H9 (cell line): Measurements from ENCODE around the gene SNPH. TPM values are rescaled to one million over a fixed set of nuclear protein-coding genes. Genes with fewer than 3 reads are reported as not detected.

Source experiments
- DNase-seq: peaks from one replicate; pipeline ENCODE4 v3.0.0-alpha.2; 2017
- H2AFZ ChIP-seq: one replicate; pipeline ENCODE4 v1.6.1; 2013; ENCODE audit warnings: mild to moderate bottlenecking, low read length, control low read depth, moderate library complexity
- H2AK5ac ChIP-seq: 2 replicates; pipeline ENCODE4 v1.6.1; 2013; ENCODE audit warnings: low read length, control low read depth, mixed read lengths; ENCODE audit not compliant: insufficient read length
- H2BK120ac ChIP-seq: one replicate; pipeline ENCODE4 v1.6.1; 2013; ENCODE audit warnings: low read depth, mild to moderate bottlenecking, low read length, control low read depth, inconsistent platforms; ENCODE audit not compliant: poor library complexity, severe bottlenecking
- H2BK12ac ChIP-seq: 2 replicates; pipeline ENCODE4 v1.6.1; 2013; ENCODE audit warnings: low read length, control low read depth, mixed read lengths, low read depth; ENCODE audit not compliant: insufficient read length
- H2BK15ac ChIP-seq: 2 replicates; pipeline ENCODE4 v1.6.1; 2013; ENCODE audit warnings: low read depth, low read length, control low read depth
- H2BK20ac ChIP-seq: one replicate; pipeline ENCODE4 v1.6.1; 2013; ENCODE audit warnings: low read depth, mild to moderate bottlenecking, low read length, control low read depth, inconsistent platforms; ENCODE audit not compliant: poor library complexity, severe bottlenecking
- H2BK5ac ChIP-seq: 2 replicates; pipeline ENCODE4 v1.6.1; 2013; ENCODE audit warnings: low read length, control low read depth, mixed read lengths; ENCODE audit not compliant: insufficient read length
- H3K14ac ChIP-seq: 2 replicates; pipeline ENCODE4 v1.6.1; 2013; ENCODE audit warnings: low read length, control low read depth; ENCODE audit not compliant: insufficient read depth
- H3K18ac ChIP-seq: 2 replicates; pipeline ENCODE4 v1.6.1; 2013; ENCODE audit warnings: low read depth, mild to moderate bottlenecking, mixed read lengths, low read length, control low read depth; ENCODE audit not compliant: insufficient read length
- H3K23ac ChIP-seq: 2 replicates; pipeline ENCODE4 v1.6.1; 2013; ENCODE audit warnings: low read length, control low read depth, mixed read lengths, low read depth; ENCODE audit not compliant: insufficient read length
- H3K23me2 ChIP-seq: 2 replicates; pipeline ENCODE4 v1.6.1; 2013; ENCODE audit warnings: low read depth, mild to moderate bottlenecking, mixed read lengths, low read length, control low read depth; ENCODE audit not compliant: insufficient read length, poor library complexity, severe bottlenecking
- H3K27ac ChIP-seq: 2 replicates; pipeline ENCODE4 v1.5.1; 2013; ENCODE audit warnings: low read length, control low read depth, mixed read lengths, low read depth; ENCODE audit not compliant: insufficient read length
- H3K27me3 ChIP-seq: 2 replicates; pipeline ENCODE4 v1.6.1; 2013; ENCODE audit warnings: low read length, control low read depth, inconsistent platforms; ENCODE audit not compliant: insufficient read depth
- H3K4ac ChIP-seq: 2 replicates; pipeline ENCODE4 v1.6.1; 2013; ENCODE audit warnings: low read depth, mild to moderate bottlenecking, control low read depth, inconsistent platforms, low read length, moderate library complexity
- H3K4me1 ChIP-seq: 2 replicates; pipeline ENCODE4 v1.6.1; 2013; ENCODE audit warnings: low read length, control low read depth, inconsistent platforms; ENCODE audit not compliant: insufficient read depth
- H3K4me2 ChIP-seq: 2 replicates; pipeline ENCODE4 v1.6.1; 2013; ENCODE audit warnings: low read length, control low read depth, mixed read lengths; ENCODE audit not compliant: insufficient read length, insufficient read depth
- H3K56ac ChIP-seq: 2 replicates; pipeline ENCODE4 v1.6.1; 2013; ENCODE audit warnings: low read depth, mild to moderate bottlenecking, mixed read lengths, low read length, control low read depth; ENCODE audit not compliant: insufficient read length
- H3K79me1 ChIP-seq: 2 replicates; pipeline ENCODE4 v1.6.1; 2013; ENCODE audit warnings: low read depth, mild to moderate bottlenecking, moderate library complexity, low read length, control low read depth, inconsistent platforms; ENCODE audit not compliant: insufficient read depth, poor library complexity, severe bottlenecking
- H3K79me2 ChIP-seq: 2 replicates; pipeline ENCODE4 v1.6.1; 2013; ENCODE audit warnings: low read length, control low read depth, inconsistent platforms; ENCODE audit not compliant: insufficient read depth
- H3K9ac ChIP-seq: 2 replicates; pipeline ENCODE4 v1.6.1; 2013; ENCODE audit warnings: low read length, control low read depth, mixed read lengths; ENCODE audit not compliant: insufficient read length; ENCODE audit errors: extremely low read depth
- H3K9me3 ChIP-seq: one replicate; pipeline ENCODE4 v1.6.1; 2013; ENCODE audit warnings: low read depth, low read length, inconsistent platforms; ENCODE audit not compliant: control insufficient read depth
- H3T11ph ChIP-seq: one replicate; pipeline ENCODE4 v1.6.1; 2013; ENCODE audit warnings: mild to moderate bottlenecking, low read length, control low read depth, inconsistent platforms
- H4K20me1 ChIP-seq: one replicate; pipeline ENCODE4 v1.6.1; 2013; ENCODE audit not compliant: control insufficient read depth, insufficient read length, insufficient read depth
- H4K5ac ChIP-seq: 2 replicates; pipeline ENCODE4 v1.6.1; 2013; ENCODE audit warnings: low read depth, mild to moderate bottlenecking, mixed read lengths, low read length, control low read depth; ENCODE audit not compliant: insufficient read length
- H4K8ac ChIP-seq: replicated peaks from 2 replicates; pipeline ENCODE4 v1.6.1; 2013; ENCODE audit warnings: low read length, control low read depth, mixed read lengths, low read depth; ENCODE audit not compliant: insufficient read length
- H4K91ac ChIP-seq: 2 replicates; pipeline ENCODE4 v1.6.1; 2013; ENCODE audit warnings: low read depth, mild to moderate bottlenecking, moderate library complexity, mixed read lengths, low read length, control low read depth; ENCODE audit not compliant: insufficient read length
- H3K27ac Mint-ChIP-seq, 3 experiments: 2 replicates in 2 of 3; 3 replicates in 1 of 3; pipeline ENCODE4 v1.8.0; 2020 to 2021; ENCODE audit warnings: mixed read lengths in 3 of 3, mild to moderate bottlenecking in 1 of 3, moderate library complexity in 1 of 3
- H3K27me3 Mint-ChIP-seq: 2 replicates; pipeline ENCODE4 v1.8.0; 2021; ENCODE audit warnings: low read depth, mild to moderate bottlenecking, moderate library complexity, mixed read lengths
- H3K36me3 Mint-ChIP-seq, 3 experiments: 2 replicates in 2 of 3; 3 replicates in 1 of 3; pipeline ENCODE4 v1.8.0; 2020 to 2021; ENCODE audit warnings: low read depth in 3 of 3, mixed read lengths in 3 of 3; ENCODE audit not compliant: insufficient read depth in 1 of 3
- H3K4me1 Mint-ChIP-seq, 2 experiments: 2 replicates each; pipeline ENCODE4 v1.8.0; 2020; ENCODE audit warnings: mixed read lengths in 2 of 2
- H3K4me3 Mint-ChIP-seq, 2 experiments: 2 replicates in 1 of 2; 3 replicates in 1 of 2; pipeline ENCODE4 v1.8.0; 2020 to 2021; ENCODE audit warnings: mild to moderate bottlenecking in 2 of 2, mixed read lengths in 2 of 2, moderate library complexity in 1 of 2
- H3K9me3 Mint-ChIP-seq, 2 experiments: 2 replicates in 1 of 2; 3 replicates in 1 of 2; pipeline ENCODE4 v1.8.0; 2020; ENCODE audit warnings: mild to moderate bottlenecking in 2 of 2, mixed read lengths in 2 of 2, moderate library complexity in 1 of 2
- CTCF ChIP-seq: fragments of 200-600 bp; sonication (generic); conservative IDR thresholded peaks from 3 replicates; pipeline ENCODE4 v1.8.0; 2021; ENCODE audit warnings: antibody characterized with exemption, mild to moderate bottlenecking
- WGBS: extraction: QIAGEN DNeasy Blood & Tissue Kit; methylation state at CpG from one replicate; pipeline ENCODE4 v1.1.7; 2013; ENCODE audit warnings: missing lambda C conversion rate, low lambda C conversion rate, mixed read lengths; ENCODE audit not compliant: insufficient read length; ENCODE audit errors: extremely low coverage; 5-methylcytosine and 5-hydroxymethylcytosine counted together
- total RNA-seq: library from RNA; stranded (reverse); gene quantifications from 2 replicates; pipeline ENCODE4 v1.2.1, GENCODE V29; 2021

The SNPH gene
- total RNA-seq, 1 experiment from 2014 or later = 1.8 TPM

GRCh38 chr20:1335961-1336698, 70.0 kb downstream of the SNPH start:
- no peaks in the 10 kb centered on the region for H3K23me2 ChIP-seq
- H3K18ac ChIP-seq = no peak overlapping the region
- no CpG with 5 or more reads among the region's 6 CpGs for WGBS
- Mint-ChIP-seq H3K27ac (no peak overlapping the region; a peak in 1 of 7 replicates), H3K4me1 (peaks cover 5 to 9% of the 10 kb centered on the region in 2 experiments), H3K36me3 (peaks cover 10 to 26% (median 19%) of the 10 kb centered on the region in 3 experiments; a peak in 6 of 7 replicates), H3K9me3 (no peaks in the 10 kb centered on the region), H3K4me3 (no peak overlapping the region; a peak in 1 of 5 replicates), H3K27me3 (peaks cover 1% of the 10 kb centered on the region; the same call in 1 of the 2 replicates)
- H3K27ac ChIP-seq = no peak overlapping the region
- H3K4me2 ChIP-seq = no peak overlapping the region
- H2BK15ac ChIP-seq = no peak overlapping the region
- no peak overlapping the region for H2AK5ac ChIP-seq
- H3K56ac ChIP-seq = no peak overlapping the region
- no peaks in the 10 kb centered on the region for H3K9me3 ChIP-seq
- H3T11ph ChIP-seq = no peak overlapping the region
- H2BK12ac ChIP-seq = no peak overlapping the region
- no peak overlapping the region for H2AFZ ChIP-seq
- no peak overlapping the region for H4K8ac ChIP-seq
- no peaks in the 10 kb centered on the region for H3K27me3 ChIP-seq
- no peak overlapping the region for H3K4ac ChIP-seq
- no peaks in the 10 kb centered on the region for H3K79me2 ChIP-seq
- no peak overlapping the region for H2BK20ac ChIP-seq
- H3K79me1 ChIP-seq = no peaks in the 10 kb centered on the region
- H3K4me1 ChIP-seq = no peaks in the 10 kb centered on the region
- H3K9ac ChIP-seq = no peak overlapping the region
- DNase-seq = peak; percentile 8
- TF ChIP-seq CTCF = no peak
- H2BK5ac ChIP-seq = no peak overlapping the region
- no peaks in the 10 kb centered on the region for H4K20me1 ChIP-seq
- no peak overlapping the region for H4K5ac ChIP-seq
- no peak overlapping the region for H2BK120ac ChIP-seq
- H3K14ac ChIP-seq = no peak overlapping the region
- H3K23ac ChIP-seq = no peak overlapping the region
- no peak overlapping the region for H4K91ac ChIP-seq
